Activated naive CD8-positive, alpha-beta T cell treated with anti-CD3 and anti-CD28 coated beads, Interleukin-2, amount 50 U/mL, for 16 hours (primary cell): ENCODE data around the gene NOA1.
"Not testable (repeated sequence)": the region's sequence is repeated elsewhere in the genome, so short reads cannot be mapped to it uniquely, and the experiment has no call there.

Source experiments
- DNase-seq: peaks from one replicate; pipeline ENCODE4 v3.0.0-alpha.2; 2020; ENCODE audit warnings: low read depth, low spot score

The NOA1 gene

GRCh38 chr4:56958111-56958517, 19.3 kb downstream of the NOA1 start:
- no peak for DNase-seq

- DNase-seq: no peak
Measured at GRCh38 chr4:56953680-56954520, 23.5 kb downstream of the NOA1 start.

- no peak for DNase-seq
Measured at GRCh38 chr4:56941403-56941802, 36.0 kb downstream of the NOA1 start.

GRCh38 chr4:56940971-56941370, 36.4 kb downstream of the NOA1 start:
- no peak for DNase-seq

DNA sequence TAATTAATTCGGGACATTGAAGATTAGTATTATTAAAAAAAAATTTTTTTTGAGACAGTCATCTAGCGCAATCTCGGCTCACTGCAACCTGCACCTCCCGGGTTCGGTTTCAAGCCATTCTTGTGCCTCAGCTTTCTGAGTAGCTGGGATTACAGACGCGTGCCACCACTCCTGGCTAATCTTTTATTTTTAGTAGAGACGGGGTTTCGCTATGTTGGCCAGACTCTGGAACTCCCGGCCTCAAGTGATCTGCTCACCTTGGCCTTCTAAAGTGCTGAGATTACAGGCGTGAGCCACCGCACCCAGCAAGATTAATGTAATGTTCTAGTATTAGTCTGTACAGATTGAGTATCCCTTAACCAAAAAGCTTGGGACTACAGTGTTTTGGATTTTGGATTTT, 37.0 kb downstream of the NOA1 start:
- DNase-seq: no peak

GRCh38 chr4:56939826-56940225, 37.6 kb downstream of the NOA1 start:
- not testable (repeated sequence) for DNase-seq

- no peak for DNase-seq
Measured at GRCh38 chr4:56937262-56937661, 40.1 kb downstream of the NOA1 start.

- no peak for DNase-seq
Measured at GRCh38 chr4:56931924-56932323, 45.5 kb downstream of the NOA1 start.

- DNase-seq: no peak
Measured at GRCh38 chr4:56930638-56931037, 46.8 kb downstream of the NOA1 start.

DNA sequence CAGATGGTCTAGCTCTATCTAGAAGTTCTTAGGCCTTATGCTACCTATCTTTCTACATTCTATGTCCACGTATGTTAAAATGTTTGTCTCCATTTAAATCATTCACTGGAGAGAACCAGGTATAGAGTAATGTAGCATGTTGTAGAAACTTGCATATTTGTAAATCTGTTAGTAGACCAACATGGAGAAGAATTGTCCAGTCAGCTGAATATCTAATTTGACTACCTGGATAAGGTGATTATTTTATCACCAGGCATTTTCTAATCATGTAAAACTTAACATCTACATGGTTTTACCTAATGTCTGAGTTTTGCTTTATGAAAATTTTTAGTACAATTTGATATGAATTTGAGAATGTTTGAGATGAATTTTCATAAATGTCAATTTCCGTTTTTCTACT, 50.2 kb downstream of the NOA1 start:
- DNase-seq: no peak

DNA sequence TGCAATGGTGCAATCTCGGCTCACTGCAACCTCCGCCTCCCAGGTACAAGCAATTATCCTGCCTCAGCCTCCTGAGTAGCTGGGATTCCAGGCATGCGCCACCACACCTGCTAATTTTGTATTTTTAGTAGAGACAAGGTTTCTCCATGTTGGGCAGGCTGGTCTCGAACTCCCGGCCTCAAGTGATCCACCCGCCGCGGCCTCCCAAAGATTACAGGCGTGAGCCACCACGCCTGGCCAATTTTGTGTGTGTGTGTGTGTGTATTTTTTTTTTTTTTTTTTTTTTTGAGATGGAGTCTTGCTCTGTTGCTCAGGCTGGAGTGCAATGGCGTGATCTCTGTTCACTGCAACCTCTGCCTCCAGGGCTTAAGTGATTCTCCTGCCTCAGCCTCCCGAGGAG, 62.4 kb downstream of the NOA1 start:
- not testable (repeated sequence) for DNase-seq

DNA sequence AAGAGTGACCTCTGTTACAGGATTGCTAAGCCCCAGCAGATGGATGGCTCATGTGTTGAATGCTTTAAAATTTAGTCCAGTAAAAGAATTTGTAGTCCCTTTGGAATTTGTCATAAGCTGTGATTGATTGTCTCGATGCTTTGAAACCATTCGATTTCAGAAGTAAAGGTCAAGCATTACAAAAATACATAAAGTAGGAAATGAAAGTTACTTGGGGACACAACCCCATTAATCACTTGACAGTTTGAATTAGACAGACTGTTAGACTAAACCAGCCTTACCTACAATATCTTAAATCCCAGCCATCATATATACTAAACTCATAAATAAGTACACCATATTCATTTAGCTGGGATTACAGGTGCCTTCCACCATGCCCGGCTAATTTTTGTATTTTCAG, 63.1 kb downstream of the NOA1 start:
- DNase-seq: no peak
